WTC11 (cell line): ENCODE measurements around the gene NSG2. TPM values are rescaled to one million over a fixed set of nuclear protein-coding genes. Genes with fewer than 3 reads are reported as not detected.

ENCODE experiments used
- ATAC-seq: fragments of 200-7000 bp; cut with Tn5 transposase; 2 replicates; pipeline ENCODE4 v1.10.0; 2021; ENCODE audit warnings: mild to moderate bottlenecking, moderate library complexity
- CTCF ChIA-PET: fragments of 300-600 bp; sonication (Branson Sonifier 250); formaldehyde crosslinking; loops from one replicate; lab custom pipeline; 2021; ENCODE audit warnings: antibody characterized with exemption; lab: Charles Lee
- POLR2A ChIA-PET: fragments of 350-600 bp; sonication (Branson Sonifier 250); formaldehyde crosslinking; loops from one replicate; lab custom pipeline; 2021; ENCODE audit warnings: antibody characterized with exemption; lab: Charles Lee
- DNase-seq: peaks from one replicate; pipeline ENCODE4 v3.0.0; 2021; ENCODE audit warnings: low spot score
- H3K27ac Mint-ChIP-seq: 2 replicates; pipeline ENCODE4 v1.8.0; 2021; ENCODE audit warnings: mixed read lengths
- H3K27me3 Mint-ChIP-seq: 2 replicates; pipeline ENCODE4 v1.8.0; 2021; ENCODE audit warnings: low read depth, mild to moderate bottlenecking, moderate library complexity, mixed read lengths
- H3K36me3 Mint-ChIP-seq: 2 replicates; pipeline ENCODE4 v1.8.0; 2021; ENCODE audit warnings: mixed read lengths
- H3K4me1 Mint-ChIP-seq: 2 replicates; pipeline ENCODE4 v1.8.0; 2022; ENCODE audit warnings: mixed read lengths
- H3K4me3 Mint-ChIP-seq: 2 replicates; pipeline ENCODE4 v1.8.0; 2021; ENCODE audit warnings: mild to moderate bottlenecking, moderate library complexity, mixed read lengths
- H3K9me3 Mint-ChIP-seq: 2 replicates; pipeline ENCODE4 v1.8.0; 2021; ENCODE audit warnings: mixed read lengths
- CREM ChIP-seq: sonication (generic); formaldehyde crosslinking; IDR thresholded peaks from 2 replicates; pipeline ENCODE4 v1.8.1; 2022; ENCODE audit warnings: mild to moderate bottlenecking, missing genetic modification reagents, moderate library complexity
- ELF4 ChIP-seq: sonication (generic); formaldehyde crosslinking; IDR thresholded peaks from 2 replicates; pipeline ENCODE4 v1.8.1; 2022; ENCODE audit warnings: low read depth, mild to moderate bottlenecking, moderate library complexity, missing genetic modification reagents
- FOXP4 ChIP-seq: sonication (generic); formaldehyde crosslinking; IDR thresholded peaks from 2 replicates; pipeline ENCODE4 v1.8.0; 2022; ENCODE audit warnings: mild to moderate bottlenecking, missing genetic modification reagents
- HMGA2 ChIP-seq: fragments of 250-450 bp; sonication (Bioruptor Pico); IDR thresholded peaks from 2 replicates; pipeline ENCODE4 v1.4.0; 2021; ENCODE audit warnings: mild to moderate bottlenecking, moderate library complexity
- MAX ChIP-seq: sonication (generic); formaldehyde crosslinking; IDR thresholded peaks from 2 replicates; pipeline ENCODE4 v1.8.0; 2022; ENCODE audit warnings: mild to moderate bottlenecking, missing genetic modification reagents
- NFATC4 ChIP-seq: fragments of 250-450 bp; sonication (Bioruptor Pico); IDR thresholded peaks from 2 replicates; pipeline ENCODE4 v1.9.0; 2021; ENCODE audit warnings: mild to moderate bottlenecking
- RELA ChIP-seq: sonication (generic); formaldehyde crosslinking; IDR thresholded peaks from 2 replicates; pipeline ENCODE4 v1.8.1; 2022; ENCODE audit warnings: missing genetic modification reagents, mild to moderate bottlenecking, borderline replicate concordance
- SOX15 ChIP-seq: fragments of 250-450 bp; sonication (Bioruptor Pico); IDR thresholded peaks from 2 replicates; pipeline ENCODE4 v1.9.0; 2021; ENCODE audit warnings: mild to moderate bottlenecking
- ZNF138 ChIP-seq: sonication (generic); formaldehyde crosslinking; conservative IDR thresholded peaks from 2 replicates; pipeline ENCODE4 v1.8.1; 2022; ENCODE audit warnings: mild to moderate bottlenecking, moderate library complexity, missing genetic modification reagents
- ZSCAN18 ChIP-seq: fragments of 250-450 bp; sonication (Bioruptor Pico); IDR thresholded peaks from 2 replicates; pipeline ENCODE4 v2.1.2; 2022; ENCODE audit warnings: mild to moderate bottlenecking, moderate library complexity
- total RNA-seq: library from RNA; stranded (reverse); gene quantifications from 3 replicates; pipeline ENCODE4 v1.2.3, GENCODE V29; 2021
- TF ChIP-seq, protein P1 (sequence below): sonication (generic); formaldehyde crosslinking; IDR thresholded peaks from 2 replicates; pipeline ENCODE4 v1.8.1; 2022; ENCODE audit warnings: low read depth, missing genetic modification reagents, borderline replicate concordance
- TF ChIP-seq, protein P2 (sequence below): fragments of 250-450 bp; sonication (Bioruptor Pico); IDR thresholded peaks from 2 replicates; pipeline ENCODE4 v1.8.0; 2021; ENCODE audit warnings: mild to moderate bottlenecking
- TF ChIP-seq, protein P3 (sequence below): sonication (generic); formaldehyde crosslinking; IDR thresholded peaks from 2 replicates; pipeline ENCODE4 v1.8.0; 2023; ENCODE audit warnings: missing genetic modification reagents, mild to moderate bottlenecking, borderline replicate concordance
- TF ChIP-seq, protein P4 (sequence below): sonication (generic); formaldehyde crosslinking; IDR thresholded peaks from 2 replicates; pipeline ENCODE4 v1.8.0; 2023; ENCODE audit warnings: missing genetic modification reagents
- TF ChIP-seq, protein P5 (sequence below): sonication (generic); formaldehyde crosslinking; IDR thresholded peaks from 2 replicates; pipeline ENCODE4 v1.8.0; 2023; ENCODE audit warnings: mild to moderate bottlenecking, missing genetic modification reagents
- TF ChIP-seq, protein P6 (sequence below): sonication (generic); formaldehyde crosslinking; conservative IDR thresholded peaks from 2 replicates; pipeline ENCODE4 v1.8.1; 2023; ENCODE audit warnings: mild to moderate bottlenecking, low read depth, missing genetic modification reagents, moderate library complexity

The NSG2 gene
- total RNA-seq, 1 experiment from 2014 or later: not detected

GRCh38 chr5:174083056-174083827 is 37.7 kb downstream of the NSG2 start (continued):
- TF ChIP-seq, protein P1, sequence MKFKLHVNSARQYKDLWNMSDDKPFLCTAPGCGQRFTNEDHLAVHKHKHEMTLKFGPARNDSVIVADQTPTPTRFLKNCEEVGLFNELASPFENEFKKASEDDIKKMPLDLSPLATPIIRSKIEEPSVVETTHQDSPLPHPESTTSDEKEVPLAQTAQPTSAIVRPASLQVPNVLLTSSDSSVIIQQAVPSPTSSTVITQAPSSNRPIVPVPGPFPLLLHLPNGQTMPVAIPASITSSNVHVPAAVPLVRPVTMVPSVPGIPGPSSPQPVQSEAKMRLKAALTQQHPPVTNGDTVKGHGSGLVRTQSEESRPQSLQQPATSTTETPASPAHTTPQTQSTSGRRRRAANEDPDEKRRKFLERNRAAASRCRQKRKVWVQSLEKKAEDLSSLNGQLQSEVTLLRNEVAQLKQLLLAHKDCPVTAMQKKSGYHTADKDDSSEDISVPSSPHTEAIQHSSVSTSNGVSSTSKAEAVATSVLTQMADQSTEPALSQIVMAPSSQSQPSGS (CRISPR knock-in tag): no peak
- TF ChIP-seq NFATC4 (no peak), ELF4 (CRISPR knock-in tag) (no peak), CREM (CRISPR knock-in tag) (no peak)
- TF ChIP-seq, protein P2, sequence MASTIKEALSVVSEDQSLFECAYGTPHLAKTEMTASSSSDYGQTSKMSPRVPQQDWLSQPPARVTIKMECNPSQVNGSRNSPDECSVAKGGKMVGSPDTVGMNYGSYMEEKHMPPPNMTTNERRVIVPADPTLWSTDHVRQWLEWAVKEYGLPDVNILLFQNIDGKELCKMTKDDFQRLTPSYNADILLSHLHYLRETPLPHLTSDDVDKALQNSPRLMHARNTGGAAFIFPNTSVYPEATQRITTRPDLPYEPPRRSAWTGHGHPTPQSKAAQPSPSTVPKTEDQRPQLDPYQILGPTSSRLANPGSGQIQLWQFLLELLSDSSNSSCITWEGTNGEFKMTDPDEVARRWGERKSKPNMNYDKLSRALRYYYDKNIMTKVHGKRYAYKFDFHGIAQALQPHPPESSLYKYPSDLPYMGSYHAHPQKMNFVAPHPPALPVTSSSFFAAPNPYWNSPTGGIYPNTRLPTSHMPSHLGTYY (CRISPR knock-in tag): no peak
- TF ChIP-seq, protein P3, sequence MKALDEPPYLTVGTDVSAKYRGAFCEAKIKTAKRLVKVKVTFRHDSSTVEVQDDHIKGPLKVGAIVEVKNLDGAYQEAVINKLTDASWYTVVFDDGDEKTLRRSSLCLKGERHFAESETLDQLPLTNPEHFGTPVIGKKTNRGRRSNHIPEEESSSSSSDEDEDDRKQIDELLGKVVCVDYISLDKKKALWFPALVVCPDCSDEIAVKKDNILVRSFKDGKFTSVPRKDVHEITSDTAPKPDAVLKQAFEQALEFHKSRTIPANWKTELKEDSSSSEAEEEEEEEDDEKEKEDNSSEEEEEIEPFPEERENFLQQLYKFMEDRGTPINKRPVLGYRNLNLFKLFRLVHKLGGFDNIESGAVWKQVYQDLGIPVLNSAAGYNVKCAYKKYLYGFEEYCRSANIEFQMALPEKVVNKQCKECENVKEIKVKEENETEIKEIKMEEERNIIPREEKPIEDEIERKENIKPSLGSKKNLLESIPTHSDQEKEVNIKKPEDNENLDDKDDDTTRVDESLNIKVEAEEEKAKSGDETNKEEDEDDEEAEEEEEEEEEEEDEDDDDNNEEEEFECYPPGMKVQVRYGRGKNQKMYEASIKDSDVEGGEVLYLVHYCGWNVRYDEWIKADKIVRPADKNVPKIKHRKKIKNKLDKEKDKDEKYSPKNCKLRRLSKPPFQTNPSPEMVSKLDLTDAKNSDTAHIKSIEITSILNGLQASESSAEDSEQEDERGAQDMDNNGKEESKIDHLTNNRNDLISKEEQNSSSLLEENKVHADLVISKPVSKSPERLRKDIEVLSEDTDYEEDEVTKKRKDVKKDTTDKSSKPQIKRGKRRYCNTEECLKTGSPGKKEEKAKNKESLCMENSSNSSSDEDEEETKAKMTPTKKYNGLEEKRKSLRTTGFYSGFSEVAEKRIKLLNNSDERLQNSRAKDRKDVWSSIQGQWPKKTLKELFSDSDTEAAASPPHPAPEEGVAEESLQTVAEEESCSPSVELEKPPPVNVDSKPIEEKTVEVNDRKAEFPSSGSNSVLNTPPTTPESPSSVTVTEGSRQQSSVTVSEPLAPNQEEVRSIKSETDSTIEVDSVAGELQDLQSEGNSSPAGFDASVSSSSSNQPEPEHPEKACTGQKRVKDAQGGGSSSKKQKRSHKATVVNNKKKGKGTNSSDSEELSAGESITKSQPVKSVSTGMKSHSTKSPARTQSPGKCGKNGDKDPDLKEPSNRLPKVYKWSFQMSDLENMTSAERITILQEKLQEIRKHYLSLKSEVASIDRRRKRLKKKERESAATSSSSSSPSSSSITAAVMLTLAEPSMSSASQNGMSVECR: no peak
- TF ChIP-seq, all 79 proteins: peak for 0

GRCh38 chr5:174084691-174085154 is 39.2 kb downstream of the NSG2 start:
- H3K4me1 Mint-ChIP-seq: peaks cover 6% of the 10 kb centered on the region
- CTCF ChIA-PET: interaction anchor here (1.7 kb wide), 1 partner anchor 227 kb away, joined by 5 read pairs; no protein-coding TSS in a partner anchor
- no peak for TF ChIP-seq MAX
- TF ChIP-seq RELA (CRISPR knock-in tag): no peak
- TF ChIP-seq, protein P4, sequence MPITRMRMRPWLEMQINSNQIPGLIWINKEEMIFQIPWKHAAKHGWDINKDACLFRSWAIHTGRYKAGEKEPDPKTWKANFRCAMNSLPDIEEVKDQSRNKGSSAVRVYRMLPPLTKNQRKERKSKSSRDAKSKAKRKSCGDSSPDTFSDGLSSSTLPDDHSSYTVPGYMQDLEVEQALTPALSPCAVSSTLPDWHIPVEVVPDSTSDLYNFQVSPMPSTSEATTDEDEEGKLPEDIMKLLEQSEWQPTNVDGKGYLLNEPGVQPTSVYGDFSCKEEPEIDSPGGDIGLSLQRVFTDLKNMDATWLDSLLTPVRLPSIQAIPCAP: no peak
- no peak for TF ChIP-seq SOX15 (CRISPR knock-in tag)
- no peak for TF ChIP-seq HMGA2 (CRISPR knock-in tag)
- TF ChIP-seq FOXP4 (CRISPR knock-in tag): no peak
- TF ChIP-seq, protein P5, sequence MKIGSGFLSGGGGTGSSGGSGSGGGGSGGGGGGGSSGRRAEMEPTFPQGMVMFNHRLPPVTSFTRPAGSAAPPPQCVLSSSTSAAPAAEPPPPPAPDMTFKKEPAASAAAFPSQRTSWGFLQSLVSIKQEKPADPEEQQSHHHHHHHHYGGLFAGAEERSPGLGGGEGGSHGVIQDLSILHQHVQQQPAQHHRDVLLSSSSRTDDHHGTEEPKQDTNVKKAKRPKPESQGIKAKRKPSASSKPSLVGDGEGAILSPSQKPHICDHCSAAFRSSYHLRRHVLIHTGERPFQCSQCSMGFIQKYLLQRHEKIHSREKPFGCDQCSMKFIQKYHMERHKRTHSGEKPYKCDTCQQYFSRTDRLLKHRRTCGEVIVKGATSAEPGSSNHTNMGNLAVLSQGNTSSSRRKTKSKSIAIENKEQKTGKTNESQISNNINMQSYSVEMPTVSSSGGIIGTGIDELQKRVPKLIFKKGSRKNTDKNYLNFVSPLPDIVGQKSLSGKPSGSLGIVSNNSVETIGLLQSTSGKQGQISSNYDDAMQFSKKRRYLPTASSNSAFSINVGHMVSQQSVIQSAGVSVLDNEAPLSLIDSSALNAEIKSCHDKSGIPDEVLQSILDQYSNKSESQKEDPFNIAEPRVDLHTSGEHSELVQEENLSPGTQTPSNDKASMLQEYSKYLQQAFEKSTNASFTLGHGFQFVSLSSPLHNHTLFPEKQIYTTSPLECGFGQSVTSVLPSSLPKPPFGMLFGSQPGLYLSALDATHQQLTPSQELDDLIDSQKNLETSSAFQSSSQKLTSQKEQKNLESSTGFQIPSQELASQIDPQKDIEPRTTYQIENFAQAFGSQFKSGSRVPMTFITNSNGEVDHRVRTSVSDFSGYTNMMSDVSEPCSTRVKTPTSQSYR (CRISPR knock-in tag): no peak
- TF ChIP-seq, protein P6, sequence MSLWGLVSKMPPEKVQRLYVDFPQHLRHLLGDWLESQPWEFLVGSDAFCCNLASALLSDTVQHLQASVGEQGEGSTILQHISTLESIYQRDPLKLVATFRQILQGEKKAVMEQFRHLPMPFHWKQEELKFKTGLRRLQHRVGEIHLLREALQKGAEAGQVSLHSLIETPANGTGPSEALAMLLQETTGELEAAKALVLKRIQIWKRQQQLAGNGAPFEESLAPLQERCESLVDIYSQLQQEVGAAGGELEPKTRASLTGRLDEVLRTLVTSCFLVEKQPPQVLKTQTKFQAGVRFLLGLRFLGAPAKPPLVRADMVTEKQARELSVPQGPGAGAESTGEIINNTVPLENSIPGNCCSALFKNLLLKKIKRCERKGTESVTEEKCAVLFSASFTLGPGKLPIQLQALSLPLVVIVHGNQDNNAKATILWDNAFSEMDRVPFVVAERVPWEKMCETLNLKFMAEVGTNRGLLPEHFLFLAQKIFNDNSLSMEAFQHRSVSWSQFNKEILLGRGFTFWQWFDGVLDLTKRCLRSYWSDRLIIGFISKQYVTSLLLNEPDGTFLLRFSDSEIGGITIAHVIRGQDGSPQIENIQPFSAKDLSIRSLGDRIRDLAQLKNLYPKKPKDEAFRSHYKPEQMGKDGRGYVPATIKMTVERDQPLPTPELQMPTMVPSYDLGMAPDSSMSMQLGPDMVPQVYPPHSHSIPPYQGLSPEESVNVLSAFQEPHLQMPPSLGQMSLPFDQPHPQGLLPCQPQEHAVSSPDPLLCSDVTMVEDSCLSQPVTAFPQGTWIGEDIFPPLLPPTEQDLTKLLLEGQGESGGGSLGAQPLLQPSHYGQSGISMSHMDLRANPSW: no peak
- TF ChIP-seq ZSCAN18 (CRISPR knock-in tag): no peak
- TF ChIP-seq ZNF138 (CRISPR knock-in tag): no peak
- TF ChIP-seq, all 79 proteins: peak for 0
- H3K36me3 Mint-ChIP-seq: no peaks in the 10 kb centered on the region
- DNase-seq (no peak), ATAC-seq (no peak)
- no peak overlapping the region for H3K27ac Mint-ChIP-seq
- H3K4me3 Mint-ChIP-seq: no peak overlapping the region
- H3K9me3 Mint-ChIP-seq: no peaks in the 10 kb centered on the region
- H3K27me3 Mint-ChIP-seq: no peaks in the 10 kb centered on the region; the same call in 1 of the 2 replicates
- POLR2A ChIA-PET: no interaction called here
